Activated CD4-positive, alpha-beta T cell treated with anti-CD3 and anti-CD28 coated beads for 48 hours (primary cell): Measurements from ENCODE around the gene NOC2L.

Experiments
- DNase-seq: peaks from one replicate; pipeline ENCODE4 v3.0.0-alpha.2; 2020

NOC2L gene

DNA sequence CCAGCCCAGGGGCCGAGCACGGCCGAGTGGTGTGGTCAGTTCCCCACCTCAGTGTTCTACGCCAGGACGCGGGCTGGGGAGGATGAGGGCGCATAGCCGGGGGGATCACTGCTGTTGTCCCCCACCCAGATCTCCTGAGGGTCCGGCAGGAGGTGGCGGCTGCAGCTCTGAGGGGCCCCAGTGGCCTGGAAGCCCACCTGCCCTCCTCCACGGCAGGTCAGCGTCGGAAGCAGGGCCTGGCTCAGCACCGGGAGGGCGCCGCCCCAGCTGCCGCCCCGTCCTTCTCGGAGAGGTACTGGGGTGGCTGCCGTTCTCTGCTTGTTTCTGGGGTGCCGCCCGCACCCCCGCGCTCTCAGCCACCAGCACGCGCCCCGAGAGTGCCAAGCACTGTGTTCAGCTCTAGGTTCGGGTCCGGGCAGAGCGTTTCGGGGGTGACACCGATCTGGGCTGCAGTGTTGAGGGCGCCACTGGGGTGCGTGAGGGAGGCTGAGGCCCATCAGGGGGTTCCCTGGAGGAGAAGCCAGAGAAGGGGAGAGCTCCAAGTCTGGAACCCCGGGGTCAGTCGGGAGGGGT, 18.0 kb downstream of the NOC2L start:
- no peak for DNase-seq

DNA sequence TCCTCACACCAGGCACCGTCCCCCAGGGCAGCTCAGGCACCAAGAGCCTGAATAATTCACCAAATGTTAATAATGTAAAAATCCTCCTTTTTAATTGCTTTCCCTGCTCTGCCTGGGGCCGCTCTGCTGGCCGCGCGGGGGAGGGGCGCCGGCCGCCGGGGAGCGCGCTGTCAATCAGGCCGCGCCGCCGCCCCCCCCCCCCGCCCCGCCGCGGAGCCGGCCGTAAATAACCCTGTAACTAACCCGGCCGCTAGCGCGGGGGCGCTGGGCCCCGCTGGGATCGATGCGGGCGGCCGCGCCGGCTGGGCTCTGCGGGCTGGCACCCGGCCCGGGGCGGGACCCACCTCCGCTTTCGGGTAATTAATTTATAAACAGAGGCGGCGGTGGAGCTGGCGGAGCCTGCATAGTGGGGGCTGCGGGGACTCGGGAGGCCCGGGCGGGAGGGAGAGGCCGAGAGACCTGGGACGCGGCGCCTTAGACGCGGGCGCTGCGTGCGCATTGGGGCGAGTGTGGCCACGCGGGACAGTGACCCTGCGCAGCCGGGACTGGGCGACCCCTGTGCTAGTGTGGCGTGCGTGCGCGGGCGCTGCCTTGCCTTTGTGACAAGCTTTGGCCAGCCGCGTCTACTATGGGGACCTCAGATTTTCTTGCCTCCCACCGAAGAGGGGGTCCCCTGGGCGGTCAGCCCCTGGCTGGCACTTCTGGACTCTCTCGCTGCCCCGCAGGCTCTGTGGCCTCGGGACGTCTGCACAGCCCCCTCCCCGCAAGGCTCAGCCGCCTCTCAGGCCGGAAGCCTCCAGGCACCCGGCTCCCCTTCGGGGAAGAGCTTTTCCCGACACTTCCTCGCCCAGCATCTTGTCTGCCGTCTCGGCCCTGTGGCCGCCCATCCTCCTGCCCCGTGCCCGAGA, 18.7 kb downstream of the NOC2L start:
- no peak for DNase-seq

DNA sequence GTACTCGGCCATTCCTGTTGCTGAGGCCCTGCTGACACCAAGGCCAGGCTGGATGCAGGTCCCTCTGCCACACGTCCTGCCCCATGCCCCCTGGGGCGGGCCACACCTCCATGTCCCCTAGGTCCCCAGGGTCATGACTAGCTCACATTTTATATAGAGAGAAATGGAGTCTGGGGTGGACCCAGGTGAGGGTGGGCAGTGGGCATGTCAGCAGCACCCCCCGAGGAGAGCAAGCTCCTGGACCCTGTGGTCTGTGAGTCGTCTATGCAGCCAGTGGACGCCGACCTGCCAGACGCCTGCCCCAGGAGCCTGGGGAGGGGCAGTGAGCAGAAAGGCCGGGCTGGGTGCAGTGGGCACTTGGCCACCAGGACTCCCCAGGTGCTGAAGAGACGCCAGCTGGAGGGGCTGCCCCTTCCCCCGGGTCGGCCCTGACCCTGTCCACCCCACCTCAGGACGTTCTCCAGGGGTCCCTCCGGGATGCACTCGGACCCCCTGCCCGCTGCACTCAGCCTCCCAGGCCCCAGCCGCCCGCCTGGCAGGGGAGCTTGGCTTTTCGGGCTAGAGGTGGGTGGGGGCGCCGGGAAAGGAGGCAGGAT, 19.4 kb downstream of the NOC2L start:
- DNase-seq, result no peak

DNA sequence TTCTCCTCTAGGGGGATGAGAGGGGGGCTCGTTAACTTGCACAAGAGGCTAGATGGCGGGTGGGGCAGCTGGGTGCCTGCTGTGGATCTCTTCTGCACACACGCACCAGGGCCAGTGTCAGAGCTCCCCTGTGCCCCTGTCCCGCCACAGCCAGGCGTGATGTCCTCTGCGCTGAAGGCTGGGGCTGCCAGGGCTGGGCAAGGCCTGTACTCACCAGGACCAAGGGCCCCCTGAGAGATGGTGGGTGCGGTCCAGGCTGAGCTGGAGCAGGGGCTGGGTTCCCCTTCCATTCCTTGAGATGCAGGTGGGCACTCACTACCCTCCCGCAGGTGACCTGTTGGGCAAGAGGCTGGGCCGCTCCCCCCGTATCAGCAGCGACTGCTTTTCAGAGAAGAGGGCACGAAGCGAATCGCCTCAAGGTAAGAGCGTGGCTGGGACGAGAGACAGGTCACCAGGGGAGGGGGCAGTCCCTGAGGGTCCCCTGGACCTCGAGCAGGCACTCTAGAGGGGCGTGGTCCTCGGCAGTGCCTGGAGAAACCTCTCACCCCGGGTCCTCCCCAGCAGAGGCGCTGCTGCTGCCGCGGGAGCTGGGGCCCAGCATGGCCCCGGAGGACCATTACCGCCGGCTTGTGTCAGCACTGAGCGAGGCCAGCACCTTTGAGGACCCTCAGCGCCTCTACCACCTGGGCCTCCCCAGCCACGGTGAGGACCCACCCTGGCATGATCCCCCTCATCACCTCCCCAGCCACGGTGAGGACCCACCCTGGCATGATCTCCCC, 20.2 kb downstream of the NOC2L start:
- DNase-seq, result no peak

DNA sequence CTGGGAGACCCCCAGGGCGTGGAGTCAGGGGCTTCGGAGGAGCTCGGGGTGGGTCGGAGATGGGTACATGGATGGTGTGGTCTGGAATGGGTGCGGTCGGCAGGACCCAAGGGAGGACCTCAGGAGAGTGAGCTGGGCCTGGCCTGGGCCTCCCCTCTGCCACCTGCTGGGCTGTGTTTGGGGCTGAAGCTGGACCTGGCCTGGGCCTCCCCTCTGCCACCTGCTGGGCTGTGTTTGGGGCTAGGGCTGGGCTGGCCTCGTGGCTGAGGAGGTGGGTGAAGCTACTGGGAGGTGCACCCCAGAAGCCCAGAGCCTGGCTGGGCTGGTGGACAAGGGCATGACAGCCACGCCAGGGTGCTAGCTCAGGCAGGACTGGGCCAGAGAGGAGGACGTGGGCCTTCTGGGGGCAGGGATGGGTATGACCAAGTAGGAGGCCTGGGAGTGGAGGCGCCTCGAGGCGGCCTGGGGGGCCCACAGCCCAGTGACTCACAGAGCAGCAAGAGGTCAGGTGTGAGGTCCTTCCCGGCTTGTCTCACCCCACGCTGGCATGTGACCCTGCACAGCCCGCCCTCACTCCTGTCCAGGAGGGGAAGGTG, 20.9 kb downstream of the NOC2L start:
- no peak for DNase-seq

DNA sequence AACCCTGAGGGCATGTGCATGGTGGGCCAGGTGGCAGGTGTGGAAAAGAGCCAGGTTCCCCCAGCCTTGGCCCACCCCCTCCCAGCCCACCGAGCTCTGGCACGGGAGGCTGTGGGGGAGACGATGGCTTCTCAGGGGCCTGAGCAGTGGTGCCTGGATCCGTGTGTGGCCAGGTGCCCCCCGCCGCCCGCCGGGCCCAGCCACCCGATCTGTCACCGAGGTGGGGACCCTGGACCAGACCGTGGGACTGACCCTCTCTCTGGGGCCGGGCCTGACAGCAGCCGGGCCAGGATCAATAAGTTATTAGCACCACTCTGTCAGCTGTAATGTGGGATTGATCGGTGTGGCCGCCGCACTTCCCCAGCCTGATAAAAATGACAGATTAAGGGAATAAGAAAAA, 21.5 kb downstream of the NOC2L start:
- DNase-seq, result no peak

DNA sequence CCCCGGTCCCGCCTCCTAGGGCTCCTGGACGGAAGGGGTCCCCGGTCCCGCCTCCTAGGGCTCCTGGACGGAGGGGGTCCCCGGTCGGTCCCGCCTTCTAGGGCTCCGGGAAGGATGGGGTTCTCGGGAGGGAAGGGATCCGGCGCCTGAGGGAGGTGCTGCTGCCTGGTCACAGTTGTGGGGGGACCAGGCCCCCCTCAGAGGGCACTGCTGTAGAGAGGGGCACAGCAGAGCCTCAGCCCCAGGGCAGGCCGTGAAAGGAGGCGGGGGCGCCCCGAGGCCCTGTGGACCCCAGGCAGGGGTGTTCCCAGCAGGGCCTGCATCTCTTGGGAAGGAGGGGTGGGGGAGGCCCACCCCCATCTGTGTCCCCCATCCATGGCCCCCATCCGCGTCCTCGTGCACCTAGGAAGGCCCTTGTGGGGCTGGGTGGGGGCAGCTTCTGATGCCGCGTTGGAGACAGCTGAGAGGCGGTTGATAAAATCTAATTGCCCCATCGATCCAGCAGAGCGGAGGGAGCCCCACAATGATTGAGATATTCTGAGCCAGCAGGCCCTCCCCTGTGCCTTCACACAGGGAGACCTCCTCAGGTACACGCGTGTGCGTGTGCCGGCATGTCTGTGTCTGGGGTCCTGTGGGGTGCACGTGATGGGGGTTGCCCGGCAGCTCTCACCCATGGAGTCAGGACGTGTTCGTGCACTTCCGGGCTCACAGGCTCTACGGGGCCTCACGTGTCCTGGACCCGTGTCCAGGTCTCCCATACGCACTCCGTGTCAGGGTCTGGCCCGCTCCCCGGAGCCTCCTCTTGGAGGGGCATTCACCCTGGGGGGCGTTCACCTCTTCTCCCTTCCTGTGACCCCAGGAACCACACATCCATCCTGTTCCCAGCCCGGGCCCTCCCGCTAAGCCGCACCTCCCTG, 22.4 kb downstream of the NOC2L start:
- no peak for DNase-seq

DNA sequence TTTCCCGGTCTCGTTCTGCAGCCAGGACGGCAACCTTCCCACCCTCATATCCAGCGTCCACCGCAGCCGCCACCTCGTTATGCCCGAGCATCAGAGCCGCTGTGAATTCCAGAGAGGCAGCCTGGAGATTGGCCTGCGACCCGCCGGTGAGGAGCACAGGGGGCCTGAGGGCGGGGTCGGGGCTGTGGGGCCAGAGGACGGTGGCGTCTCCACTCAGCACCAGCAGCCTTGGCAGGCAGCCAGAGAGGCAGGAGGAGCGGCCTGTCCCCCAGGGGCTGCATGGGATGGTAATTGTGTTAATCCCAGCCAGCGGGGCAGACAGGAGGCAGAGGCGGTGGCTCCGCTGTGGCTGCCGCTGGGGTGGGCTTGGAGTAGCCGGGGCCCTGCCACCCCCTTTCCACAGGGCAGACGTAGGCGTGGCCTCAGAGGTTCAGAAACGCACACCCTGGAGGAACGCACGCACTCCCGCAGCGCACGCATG, 23.3 kb downstream of the NOC2L start:
- DNase-seq, result no peak

DNA sequence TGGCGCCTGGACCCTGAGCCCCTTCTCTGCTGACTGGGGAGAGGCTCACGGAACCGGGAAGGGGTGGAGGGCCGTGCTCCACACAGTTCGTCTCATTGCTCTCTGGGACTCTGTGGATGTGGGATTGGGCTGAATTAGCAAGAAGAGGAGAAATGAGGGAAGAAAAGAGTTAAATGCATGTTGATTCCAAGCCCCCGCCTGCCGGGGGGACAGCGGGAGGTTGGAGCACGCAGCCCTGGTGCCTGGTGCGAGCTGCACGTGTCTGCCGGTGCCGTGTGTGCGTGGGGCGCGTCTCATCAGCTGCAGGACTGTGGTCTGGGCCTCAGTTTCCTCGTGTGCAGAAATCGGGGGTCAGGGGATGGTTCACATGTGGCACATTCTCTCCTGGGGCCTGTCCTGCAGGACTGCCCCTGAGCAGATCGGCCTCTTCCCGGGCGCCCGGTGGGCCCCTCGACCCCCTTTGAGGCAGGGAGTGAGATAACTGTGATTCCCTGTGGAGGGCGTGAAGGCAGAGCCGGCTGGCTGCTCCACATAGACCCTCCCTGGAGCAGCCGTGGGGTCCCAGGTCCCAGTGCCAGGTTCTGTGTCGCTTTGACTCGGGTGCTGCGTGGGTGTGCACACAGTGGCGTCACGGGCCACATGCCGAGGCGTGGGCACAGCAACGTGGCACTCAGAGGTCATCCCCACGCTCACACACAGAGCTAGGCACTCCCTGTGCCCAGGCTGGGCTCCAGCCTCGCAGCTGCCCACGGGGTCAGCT, 23.9 kb downstream of the NOC2L start:
- DNase-seq, result no peak

DNA sequence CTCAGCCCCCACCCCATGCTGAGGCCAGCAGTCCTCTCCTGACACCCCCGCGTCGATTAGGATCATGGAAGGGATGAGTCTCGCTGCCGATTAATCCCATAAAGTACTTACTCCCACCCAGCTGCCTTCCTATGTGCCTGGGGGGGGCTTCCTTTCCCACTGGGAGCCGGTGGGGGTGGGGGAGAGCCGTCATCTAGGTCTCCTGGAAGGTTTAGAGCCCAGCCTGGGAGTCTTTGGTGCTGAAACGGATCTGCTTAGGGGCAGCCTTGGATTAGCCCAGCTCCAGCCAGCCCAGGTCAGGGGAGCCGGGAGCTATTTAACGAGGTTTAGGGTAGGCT, 25.5 kb downstream of the NOC2L start:
- no peak for DNase-seq

DNA sequence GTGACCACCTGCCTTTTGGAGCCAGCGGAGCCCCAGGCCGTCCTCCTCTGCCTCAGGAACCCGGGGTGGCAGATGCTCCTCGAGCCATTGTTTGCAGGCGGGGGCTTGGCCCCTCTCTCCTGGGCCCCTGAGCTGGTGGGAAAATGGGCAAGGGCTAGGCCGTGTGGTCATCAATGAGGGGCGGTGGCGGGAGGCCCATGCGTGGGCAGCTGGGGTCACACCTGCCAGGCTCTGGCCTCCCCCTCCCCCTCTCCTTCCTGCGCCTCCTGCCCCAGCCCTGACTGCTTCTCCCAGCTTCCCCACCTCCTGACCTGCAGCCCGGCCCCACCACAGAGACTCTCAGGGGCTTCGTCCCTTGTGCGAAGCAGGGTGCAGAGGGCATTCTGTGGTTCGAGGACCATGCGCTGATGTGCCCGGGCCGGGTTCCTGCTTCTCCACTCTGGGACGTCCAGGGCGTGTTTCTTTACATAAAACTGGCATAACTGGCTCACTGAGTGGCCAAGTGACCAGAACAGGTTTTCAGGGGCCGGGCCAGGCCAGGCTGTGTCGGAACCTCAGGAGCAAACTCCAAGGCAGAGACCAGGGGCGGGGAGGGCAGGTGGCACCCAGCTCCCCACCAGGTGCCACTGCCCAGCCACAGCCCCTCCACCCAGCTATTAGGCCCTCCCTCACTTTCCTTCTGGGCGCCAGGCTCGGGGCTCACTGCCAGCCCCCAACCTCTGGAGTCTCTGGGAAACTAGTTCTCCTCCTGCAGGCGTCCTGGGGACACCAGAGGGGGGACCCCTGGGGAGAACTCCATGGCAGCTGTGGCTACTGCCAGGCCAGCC, 26.1 kb downstream of the NOC2L start:
- DNase-seq, result no peak

DNA sequence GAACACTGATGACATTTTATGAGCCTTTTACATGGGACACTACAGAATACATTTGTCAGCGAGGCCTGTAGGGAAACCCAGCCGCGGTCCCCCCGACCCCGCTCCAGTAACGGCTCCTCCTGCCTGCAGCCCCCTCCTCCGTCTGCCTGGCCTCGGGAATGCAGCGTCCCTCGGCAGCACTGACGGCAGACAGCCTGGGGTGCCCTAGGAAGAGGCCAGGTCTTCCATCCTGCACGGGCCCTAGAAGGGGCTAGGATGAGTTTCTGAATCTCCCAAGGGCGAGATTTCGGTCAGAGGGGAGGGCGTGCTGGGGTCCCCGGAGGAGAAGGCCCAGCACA, 26.9 kb downstream of the NOC2L start:
- DNase-seq, result no peak

DNA sequence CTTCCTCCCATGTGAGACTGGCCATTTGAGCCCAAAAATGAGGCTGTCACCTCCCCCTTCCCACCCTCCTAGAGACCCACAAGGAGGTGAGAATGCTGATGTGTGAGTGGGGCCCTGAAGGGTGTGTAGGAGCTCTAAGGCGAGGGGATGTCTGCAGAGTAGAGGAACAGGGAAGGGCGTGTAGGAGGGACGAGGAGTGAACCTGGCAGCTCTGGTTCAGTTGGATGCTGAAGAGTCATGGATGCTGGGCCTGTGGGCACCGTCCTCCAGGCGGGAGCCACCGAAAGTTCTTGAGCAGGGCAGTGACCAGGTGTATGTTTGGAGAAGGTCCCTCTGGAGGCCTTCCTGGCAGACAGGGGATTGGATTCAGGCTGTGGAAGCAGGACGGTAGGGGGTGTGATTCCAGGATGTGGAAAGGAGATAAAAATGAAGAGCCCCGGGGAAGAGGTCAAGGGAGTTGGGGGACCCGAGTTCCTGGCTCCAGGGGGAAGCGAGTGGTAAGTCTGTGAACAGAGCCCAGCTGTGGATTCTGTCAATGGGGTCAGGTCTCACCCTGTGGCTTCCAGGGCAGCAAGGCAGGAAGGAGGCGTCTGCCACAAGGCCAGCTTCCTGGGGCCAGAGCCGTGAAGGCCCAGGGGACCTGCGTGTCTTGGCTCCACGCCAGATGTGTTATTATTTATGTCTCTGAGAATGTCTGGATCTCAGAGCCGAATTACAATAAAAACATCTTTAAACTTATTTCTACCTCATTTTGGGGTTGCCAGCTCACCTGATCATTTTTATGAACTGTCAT, 27.5 kb downstream of the NOC2L start:
- DNase-seq, result no peak

DNA sequence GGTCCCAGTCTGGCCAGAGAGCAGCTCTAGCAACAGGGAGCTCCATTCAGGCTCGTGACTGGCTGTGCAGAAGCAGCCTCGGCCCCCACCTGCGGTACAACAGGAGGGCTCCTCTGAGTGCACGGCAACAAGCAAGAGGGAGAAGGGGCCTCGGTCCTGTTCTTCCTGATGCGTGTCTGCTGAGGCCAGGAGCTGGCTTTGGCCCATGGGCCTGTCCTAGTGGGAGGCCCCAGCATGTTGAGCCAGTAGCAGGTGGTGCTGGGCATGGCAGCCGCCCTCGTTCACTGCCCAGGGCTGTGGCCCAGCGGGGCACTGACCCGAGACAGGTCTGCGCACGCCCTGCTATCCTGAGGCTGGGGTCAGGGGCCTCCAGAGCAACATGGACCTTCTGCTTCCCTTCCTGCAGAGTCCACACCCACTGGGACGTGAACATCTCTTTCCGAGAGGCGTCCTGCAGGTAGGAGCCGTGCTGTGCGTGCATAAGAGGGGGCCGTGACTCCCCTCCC, 28.4 kb downstream of the NOC2L start:
- no peak for DNase-seq

DNA sequence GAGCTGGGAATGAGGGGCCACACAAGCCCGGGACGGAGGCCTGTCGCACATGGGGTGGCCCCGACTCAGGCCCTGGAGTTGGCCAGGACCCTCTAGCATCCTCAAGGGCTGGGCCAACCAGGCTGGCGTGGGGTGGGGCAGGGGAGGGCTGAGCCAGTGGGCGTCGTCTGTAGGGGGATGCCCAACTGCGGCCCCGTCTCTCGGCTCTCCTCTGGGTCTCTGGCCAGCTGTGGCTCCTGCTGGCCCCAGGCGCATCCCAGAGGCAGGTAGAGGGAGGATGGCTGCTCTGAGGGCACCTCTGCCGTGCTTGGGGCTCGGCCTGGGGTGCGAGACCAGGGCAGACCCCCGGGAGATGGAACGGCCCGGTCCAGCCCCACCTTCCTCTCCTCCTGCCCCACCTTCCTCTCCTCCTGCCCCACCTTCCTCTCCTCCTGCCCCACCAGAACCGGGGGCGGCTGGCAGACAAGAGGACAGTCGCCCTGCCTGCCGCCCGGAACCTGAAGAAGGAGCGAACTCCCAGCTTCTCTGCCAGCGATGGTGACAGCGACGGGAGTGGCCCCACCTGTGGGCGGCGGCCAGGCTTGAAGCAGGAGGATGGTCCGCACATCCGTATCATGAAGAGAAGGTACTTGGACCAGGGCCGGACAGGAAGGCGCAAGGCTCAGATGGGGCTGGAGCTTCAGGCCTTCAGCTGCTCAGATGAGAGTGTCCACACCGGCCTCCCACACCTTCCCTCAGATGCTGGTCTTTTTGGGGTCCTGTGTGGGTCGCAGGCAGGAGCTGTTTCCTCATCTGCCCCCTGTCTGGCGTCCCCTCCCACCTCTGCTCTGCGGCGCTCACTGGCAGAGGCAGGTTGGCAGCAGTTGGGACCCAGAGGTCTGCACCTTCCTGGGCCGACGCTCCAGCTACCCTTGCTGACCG, 29.1 kb downstream of the NOC2L start:
- no peak for DNase-seq

DNA sequence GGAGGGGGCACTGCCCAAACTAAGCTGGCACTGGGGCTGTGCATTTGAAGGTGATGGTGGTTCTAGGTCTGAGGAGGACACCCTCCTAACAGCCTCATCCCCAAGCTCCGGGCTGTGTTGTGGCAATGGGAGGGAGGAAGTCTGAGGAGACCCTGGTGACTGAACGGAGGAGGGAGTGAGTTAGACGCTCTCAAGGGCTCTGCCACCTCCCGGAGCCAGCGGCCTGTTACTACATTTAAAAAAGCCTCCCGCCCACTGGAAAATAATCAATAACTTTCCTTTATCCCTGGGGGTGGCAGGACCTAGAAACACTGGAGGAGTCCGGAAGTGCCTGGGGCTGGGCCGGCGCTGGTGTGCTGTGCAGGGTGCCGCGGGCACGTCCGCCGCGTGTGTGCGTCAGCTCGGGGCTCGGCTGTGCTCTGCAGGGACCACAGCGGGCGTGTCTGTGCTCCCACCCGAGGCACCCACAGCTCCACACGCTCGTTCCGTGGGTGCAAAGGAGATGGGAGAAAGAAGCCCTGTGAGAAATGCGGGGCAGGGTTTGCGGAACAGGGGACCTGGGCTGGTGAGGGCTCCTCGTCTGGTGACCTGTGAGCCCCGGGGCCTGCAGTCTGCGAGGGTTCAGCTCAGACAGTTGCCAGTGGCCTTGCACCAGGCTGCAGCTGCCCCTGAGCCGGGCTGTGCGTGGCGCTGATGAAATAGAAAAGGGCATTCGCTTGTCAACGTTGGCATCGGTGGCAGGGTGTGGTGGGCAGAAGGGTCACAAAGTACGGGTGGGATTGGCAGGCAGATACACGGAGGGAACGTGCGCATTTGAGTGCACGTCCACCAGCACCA, 30.0 kb downstream of the NOC2L start:
- no peak for DNase-seq

DNA sequence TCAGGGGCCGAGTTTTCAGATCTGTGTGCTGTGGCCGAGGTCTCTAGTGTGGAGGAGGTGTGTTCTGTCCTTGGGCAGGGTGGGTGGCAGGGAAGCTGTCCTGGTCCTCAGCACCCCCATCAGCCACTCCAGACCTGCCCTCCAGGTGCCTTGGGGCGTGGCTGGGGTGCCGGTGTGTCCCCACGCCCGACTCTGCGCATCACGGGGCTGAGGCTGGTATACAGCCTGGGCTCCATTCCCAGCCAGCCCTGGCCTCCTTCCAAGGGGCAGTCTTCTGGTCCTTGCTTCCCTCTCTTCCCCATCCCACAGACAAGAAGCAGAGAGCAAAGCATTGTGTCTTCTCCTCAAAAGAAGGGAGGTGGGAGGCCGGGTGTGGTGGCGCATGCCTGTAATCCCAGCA, 31.3 kb downstream of the NOC2L start:
- DNase-seq, result no peak
